A549 (cell line): ENCODE measurements around the gene TNRC6C.

ENCODE experiments used
- BHLHE40 ChIP-seq: IDR thresholded peaks from 2 replicates; pipeline ENCODE4 v1.6.1; 2012; ENCODE audit warnings: low read depth, low read length, inconsistent platforms
- ESRRA ChIP-seq: fragments of 150-350 bp; IDR thresholded peaks from 2 replicates; pipeline ENCODE4 v1.6.1; 2014; ENCODE audit warnings: mild to moderate bottlenecking, low read length, borderline replicate concordance
- FOSL2 ChIP-seq, 2 experiments: fragments of 450-650 bp in 1 of 2; fragments of >200 bp in 1 of 2; sonication (Bioruptor Twin) in 1 of 2; formaldehyde crosslinking; IDR thresholded peaks; 2 replicates each; pipeline versions ENCODE4 v1.5.0 to v1.6.1; 2016 to 2020; ENCODE audit warnings: mild to moderate bottlenecking in 1 of 2, moderate library complexity in 1 of 2
- MAFK ChIP-seq: fragments of 450-650 bp; IDR thresholded peaks from 2 replicates; pipeline ENCODE4 v1.6.1; 2014; ENCODE audit not compliant: partially characterized antibody
- PHF8 ChIP-seq: fragments of 200-600 bp; sonication (generic); IDR thresholded peaks from 2 replicates; pipeline ENCODE4 v1.6.1; 2016; ENCODE audit warnings: low read depth, mild to moderate bottlenecking, antibody characterized with exemption, moderate library complexity, borderline replicate concordance
- POLR2A ChIP-seq: IDR thresholded peaks from 2 replicates; pipeline ENCODE4 v1.6.1; 2012; ENCODE audit warnings: mild to moderate bottlenecking, low read length
- RAD21 ChIP-seq, 2 experiments: fragments of >200 bp in 1 of 2; sonication (Bioruptor Twin) in 1 of 2; formaldehyde crosslinking in 1 of 2; IDR thresholded peaks in 1 of 2; conservative IDR thresholded peaks in 1 of 2; 2 replicates in 1 of 2; 3 replicates in 1 of 2; pipeline ENCODE4 v1.6.1; 2012 to 2018; ENCODE audit warnings: inconsistent platforms in 1 of 2
- RARB ChIP-seq: fragments of 250-450 bp; sonication (Bioruptor Pico); IDR thresholded peaks from 2 replicates; pipeline ENCODE4 v1.8.0; 2021; ENCODE audit warnings: mild to moderate bottlenecking, moderate library complexity
- RCOR1 ChIP-seq: fragments of 150-350 bp; IDR thresholded peaks from 2 replicates; pipeline ENCODE4 v1.6.1; 2014; ENCODE audit warnings: antibody characterized with exemption, low read length, low read depth
- ZC3H11A ChIP-seq: fragments of 450-650 bp; IDR thresholded peaks from 2 replicates; pipeline ENCODE4 v1.6.1; 2014; ENCODE audit warnings: antibody characterized with exemption, mild to moderate bottlenecking
- TF ChIP-seq, protein P1 (sequence below): fragments of >200 bp; sonication (Bioruptor Twin); formaldehyde crosslinking; IDR thresholded peaks from 3 replicates; pipeline ENCODE4 v1.5.1; 2016
- TF ChIP-seq, protein P2 (sequence below): fragments of 200-600 bp; sonication (generic); IDR thresholded peaks from 2 replicates; pipeline ENCODE4 v1.6.1; 2016; ENCODE audit warnings: antibody characterized with exemption, mild to moderate bottlenecking, moderate library complexity
- TF ChIP-seq, protein P3 (sequence below): fragments of 450-650 bp; IDR thresholded peaks from 2 replicates; pipeline ENCODE4 v1.6.1; 2014; ENCODE audit warnings: antibody characterized with exemption
- TF ChIP-seq, protein P4 (sequence below): IDR thresholded peaks from 2 replicates; pipeline ENCODE4 v1.6.1; 2012

DNA sequence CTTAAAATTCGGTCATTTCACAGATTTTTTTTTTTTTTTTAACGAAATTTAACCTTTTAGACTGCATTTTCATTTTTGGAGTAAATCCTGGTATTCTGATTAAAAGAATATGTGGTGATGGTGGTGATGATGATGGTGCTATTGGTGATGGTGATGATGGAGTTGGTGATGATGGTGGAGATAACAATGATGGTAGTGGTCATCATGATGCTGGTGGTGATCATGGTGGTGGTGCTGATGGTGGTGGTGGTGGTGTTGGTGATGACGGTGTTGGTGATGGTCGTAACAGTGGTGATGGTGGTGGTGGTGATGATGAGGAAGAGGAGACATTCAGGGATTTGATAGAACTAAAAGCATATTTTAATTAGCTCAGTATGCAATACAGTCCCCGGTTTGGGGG, 84.0 kb downstream of the TNRC6C start:
- TF ChIP-seq POLR2A (no peak), MAFK (no peak), ESRRA (no peak), RARB (no peak), RAD21 (conservative IDR thresholded peaks at IDR 0.05 in 1 of 2, IDR thresholded peaks at IDR 0.05 in 1 of 2) (no peak), RCOR1 (no peak), PHF8 (no peak), FOSL2 (IDR thresholded peaks at IDR 0.05) (no peak), FOSL2 (CRISPR knock-in tag; IDR thresholded peaks at IDR 0.05) (no peak), BHLHE40 (no peak), ZC3H11A (no peak)
- TF ChIP-seq, protein P1, sequence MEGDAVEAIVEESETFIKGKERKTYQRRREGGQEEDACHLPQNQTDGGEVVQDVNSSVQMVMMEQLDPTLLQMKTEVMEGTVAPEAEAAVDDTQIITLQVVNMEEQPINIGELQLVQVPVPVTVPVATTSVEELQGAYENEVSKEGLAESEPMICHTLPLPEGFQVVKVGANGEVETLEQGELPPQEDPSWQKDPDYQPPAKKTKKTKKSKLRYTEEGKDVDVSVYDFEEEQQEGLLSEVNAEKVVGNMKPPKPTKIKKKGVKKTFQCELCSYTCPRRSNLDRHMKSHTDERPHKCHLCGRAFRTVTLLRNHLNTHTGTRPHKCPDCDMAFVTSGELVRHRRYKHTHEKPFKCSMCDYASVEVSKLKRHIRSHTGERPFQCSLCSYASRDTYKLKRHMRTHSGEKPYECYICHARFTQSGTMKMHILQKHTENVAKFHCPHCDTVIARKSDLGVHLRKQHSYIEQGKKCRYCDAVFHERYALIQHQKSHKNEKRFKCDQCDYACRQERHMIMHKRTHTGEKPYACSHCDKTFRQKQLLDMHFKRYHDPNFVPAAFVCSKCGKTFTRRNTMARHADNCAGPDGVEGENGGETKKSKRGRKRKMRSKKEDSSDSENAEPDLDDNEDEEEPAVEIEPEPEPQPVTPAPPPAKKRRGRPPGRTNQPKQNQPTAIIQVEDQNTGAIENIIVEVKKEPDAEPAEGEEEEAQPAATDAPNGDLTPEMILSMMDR, result no peak
- TF ChIP-seq, protein P2, sequence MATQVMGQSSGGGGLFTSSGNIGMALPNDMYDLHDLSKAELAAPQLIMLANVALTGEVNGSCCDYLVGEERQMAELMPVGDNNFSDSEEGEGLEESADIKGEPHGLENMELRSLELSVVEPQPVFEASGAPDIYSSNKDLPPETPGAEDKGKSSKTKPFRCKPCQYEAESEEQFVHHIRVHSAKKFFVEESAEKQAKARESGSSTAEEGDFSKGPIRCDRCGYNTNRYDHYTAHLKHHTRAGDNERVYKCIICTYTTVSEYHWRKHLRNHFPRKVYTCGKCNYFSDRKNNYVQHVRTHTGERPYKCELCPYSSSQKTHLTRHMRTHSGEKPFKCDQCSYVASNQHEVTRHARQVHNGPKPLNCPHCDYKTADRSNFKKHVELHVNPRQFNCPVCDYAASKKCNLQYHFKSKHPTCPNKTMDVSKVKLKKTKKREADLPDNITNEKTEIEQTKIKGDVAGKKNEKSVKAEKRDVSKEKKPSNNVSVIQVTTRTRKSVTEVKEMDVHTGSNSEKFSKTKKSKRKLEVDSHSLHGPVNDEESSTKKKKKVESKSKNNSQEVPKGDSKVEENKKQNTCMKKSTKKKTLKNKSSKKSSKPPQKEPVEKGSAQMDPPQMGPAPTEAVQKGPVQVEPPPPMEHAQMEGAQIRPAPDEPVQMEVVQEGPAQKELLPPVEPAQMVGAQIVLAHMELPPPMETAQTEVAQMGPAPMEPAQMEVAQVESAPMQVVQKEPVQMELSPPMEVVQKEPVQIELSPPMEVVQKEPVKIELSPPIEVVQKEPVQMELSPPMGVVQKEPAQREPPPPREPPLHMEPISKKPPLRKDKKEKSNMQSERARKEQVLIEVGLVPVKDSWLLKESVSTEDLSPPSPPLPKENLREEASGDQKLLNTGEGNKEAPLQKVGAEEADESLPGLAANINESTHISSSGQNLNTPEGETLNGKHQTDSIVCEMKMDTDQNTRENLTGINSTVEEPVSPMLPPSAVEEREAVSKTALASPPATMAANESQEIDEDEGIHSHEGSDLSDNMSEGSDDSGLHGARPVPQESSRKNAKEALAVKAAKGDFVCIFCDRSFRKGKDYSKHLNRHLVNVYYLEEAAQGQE, result no peak
- TF ChIP-seq, protein P3, sequence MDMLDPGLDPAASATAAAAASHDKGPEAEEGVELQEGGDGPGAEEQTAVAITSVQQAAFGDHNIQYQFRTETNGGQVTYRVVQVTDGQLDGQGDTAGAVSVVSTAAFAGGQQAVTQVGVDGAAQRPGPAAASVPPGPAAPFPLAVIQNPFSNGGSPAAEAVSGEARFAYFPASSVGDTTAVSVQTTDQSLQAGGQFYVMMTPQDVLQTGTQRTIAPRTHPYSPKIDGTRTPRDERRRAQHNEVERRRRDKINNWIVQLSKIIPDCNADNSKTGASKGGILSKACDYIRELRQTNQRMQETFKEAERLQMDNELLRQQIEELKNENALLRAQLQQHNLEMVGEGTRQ, result no peak
- TF ChIP-seq, protein P4, sequence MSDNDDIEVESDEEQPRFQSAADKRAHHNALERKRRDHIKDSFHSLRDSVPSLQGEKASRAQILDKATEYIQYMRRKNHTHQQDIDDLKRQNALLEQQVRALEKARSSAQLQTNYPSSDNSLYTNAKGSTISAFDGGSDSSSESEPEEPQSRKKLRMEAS, result no peak
